ENCODE results near the gene C10orf105. TPM values are rescaled to one million over a fixed set of nuclear protein-coding genes. Genes with fewer than 3 reads are reported as not detected.

C10orf105 gene
- total RNA-seq, 1 experiment from 2014 or later, result 0.17 TPM

DNA sequence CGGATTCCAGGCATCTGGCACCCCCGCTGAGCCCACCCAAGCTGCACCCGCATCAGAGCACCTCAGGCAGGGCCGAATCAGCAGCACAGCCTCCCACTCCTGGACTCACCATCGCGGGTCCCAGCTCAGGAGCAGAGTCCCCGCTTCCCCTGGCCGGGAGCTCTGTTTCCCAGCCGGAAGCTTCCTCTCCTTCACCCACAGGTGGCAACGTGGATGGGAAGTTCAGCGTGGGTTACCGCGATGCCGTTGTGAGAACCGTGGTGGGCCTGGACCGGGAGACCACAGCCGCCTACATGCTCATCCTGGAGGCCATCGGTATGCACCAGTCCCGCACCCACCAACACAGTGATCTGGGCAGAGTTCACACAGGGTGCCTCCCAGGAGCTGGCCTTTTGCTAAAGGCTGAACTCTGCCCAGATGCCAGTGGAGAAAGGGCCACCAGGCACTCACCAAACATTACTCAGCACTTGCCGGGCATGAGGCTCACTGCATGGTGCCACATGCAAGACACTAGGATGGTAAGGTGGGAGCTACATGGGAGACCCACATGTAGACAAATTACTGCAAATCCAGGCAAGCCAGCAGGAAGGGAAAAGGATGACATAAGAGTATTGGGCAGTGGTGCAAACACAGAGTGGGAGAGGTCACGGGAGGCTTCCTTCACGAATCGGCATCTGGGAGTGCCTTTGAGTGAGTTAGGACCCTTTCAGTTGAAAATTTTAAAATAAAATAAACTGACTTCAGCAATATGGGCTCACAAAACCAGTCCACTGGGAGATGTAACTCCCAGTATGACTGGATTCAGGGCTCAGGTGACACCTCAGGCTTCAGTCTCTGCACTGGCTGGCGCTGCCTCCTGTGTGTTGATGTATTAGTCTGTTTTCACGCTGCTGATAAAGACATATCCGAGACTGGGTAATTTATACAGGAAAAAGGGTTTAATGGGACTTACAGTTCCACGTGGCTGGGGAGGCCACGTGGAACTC lies 10.4 kb downstream of the C10orf105 start:
- no peaks in the 10 kb centered on the region for H3K27me3 ChIP-seq (ENCODE audit: control insufficient read depth, insufficient read depth, low read length)
- DNase-seq, result no peak
- no peaks in the 10 kb centered on the region for H3K36me3 ChIP-seq (replicated peaks; ENCODE audit: control insufficient read depth, insufficient read depth, low read length)
- H3K4me3 ChIP-seq (ENCODE audit: insufficient read depth, low read depth, low read length), result no peak overlapping the region

DNA sequence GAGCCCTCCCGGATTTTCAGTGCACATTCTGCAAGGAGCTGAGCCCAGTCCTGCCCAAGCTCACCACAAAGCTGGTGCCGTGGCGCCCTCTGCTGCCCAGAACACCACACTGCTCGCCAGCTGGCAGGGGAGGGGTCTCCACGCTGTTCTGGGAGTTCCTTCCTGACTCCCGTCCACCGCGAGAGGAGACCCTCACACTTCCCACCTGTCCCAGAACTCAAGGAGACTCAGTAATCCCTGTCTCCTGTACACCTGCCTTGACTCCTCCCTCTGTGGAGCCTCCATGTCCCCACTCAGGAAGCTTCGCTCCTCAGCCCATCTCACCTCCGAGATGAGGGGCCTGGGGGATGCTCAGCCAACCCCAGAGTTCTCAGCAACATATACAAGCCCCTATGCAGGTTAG lies 11.3 kb downstream of the C10orf105 start:
- Histone ChIP-seq H3K36me3 (replicated peaks; ENCODE audit: control insufficient read depth, insufficient read depth, low read length) (no peaks in the 10 kb centered on the region), H3K4me3 (ENCODE audit: insufficient read depth, low read depth, low read length) (no peak overlapping the region), H3K27me3 (ENCODE audit: control insufficient read depth, insufficient read depth, low read length) (no peaks in the 10 kb centered on the region)
- peak; percentile 95 for DNase-seq

DNA sequence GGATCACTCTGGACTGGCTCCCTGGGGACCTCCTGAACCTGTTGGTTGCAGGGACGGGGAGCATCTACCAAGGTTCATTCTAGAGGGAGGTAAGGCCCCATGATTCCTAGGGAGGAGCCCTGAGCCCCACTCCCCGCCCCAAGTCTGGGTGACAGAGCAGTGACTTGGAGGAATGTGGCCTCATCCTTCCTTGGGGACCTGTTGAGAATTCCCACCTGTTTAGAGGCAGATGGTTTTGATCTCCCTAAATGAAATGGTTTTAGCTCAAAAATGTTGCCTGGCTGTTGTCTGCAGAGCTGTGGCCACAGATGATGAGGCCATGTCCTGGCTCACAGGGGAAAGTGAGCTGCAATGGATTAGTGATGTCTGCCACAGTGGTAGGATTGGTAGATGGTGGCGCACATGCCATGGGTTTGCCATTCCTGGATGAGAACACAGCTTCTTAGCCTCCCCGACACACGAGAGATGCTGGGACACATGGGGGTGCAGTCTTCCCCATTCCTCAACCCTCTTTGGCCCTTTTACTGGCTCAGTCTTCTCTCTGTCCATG lies 12.3 kb downstream of the C10orf105 start:
- DNase-seq, result no peak
- Histone ChIP-seq H3K27me3 (ENCODE audit: control insufficient read depth, insufficient read depth, low read length) (no peaks in the 10 kb centered on the region), H3K36me3 (replicated peaks; ENCODE audit: control insufficient read depth, insufficient read depth, low read length) (no peaks in the 10 kb centered on the region)

DNA sequence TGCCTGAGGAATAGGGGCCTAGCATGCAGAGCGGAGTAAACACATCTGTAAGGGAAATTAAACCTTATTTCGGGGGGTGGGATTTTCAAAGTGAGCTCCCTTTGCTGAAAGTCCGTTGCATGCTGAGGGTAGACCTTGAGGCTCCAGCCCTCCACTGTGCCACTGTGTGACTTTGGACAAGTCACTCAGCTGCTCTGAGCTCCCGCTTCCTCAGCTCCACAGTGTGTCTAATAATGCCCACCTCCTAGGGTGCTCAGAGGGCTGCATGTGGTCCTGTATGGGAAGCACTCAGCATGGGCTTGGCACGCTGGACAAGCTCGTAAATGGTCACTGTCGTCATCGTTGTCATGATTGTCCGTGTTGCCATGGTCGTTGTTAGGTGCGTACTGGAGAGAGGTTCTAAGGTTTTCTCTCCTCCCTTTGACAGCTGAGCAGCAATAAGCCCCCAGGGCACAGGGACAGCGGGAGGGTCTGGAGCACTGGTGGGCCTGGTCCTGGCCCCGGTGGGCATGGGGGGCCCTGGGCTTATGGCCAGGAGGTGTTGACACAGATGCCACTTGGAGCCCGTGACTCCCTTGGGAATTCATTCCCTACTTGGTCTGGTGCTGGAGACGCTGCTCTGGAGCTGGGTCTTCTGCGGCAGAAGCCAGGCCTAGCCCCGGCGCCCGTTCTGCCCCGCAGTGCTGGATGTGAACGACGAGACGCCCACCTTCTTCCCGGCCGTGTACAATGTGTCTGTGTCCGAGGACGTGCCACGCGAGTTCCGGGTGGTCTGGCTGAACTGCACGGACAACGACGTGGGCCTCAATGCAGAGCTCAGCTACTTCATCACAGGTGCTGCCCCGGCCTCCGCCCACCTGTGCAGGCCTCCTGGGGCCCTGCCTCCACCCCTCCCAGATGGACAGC lies 13.1 kb downstream of the C10orf105 start:
- Histone ChIP-seq H3K27me3 (ENCODE audit: control insufficient read depth, insufficient read depth, low read length) (no peaks in the 10 kb centered on the region), H3K4me3 (ENCODE audit: insufficient read depth, low read depth, low read length) (no peak overlapping the region), H3K36me3 (replicated peaks; ENCODE audit: control insufficient read depth, insufficient read depth, low read length) (no peaks in the 10 kb centered on the region)
- no peak for DNase-seq

More for the DNA sequence above, 12.3 kb downstream of the C10orf105 start:
- H3K4me3 ChIP-seq (ENCODE audit: insufficient read depth, low read depth, low read length), result no peak overlapping the region

DNA sequence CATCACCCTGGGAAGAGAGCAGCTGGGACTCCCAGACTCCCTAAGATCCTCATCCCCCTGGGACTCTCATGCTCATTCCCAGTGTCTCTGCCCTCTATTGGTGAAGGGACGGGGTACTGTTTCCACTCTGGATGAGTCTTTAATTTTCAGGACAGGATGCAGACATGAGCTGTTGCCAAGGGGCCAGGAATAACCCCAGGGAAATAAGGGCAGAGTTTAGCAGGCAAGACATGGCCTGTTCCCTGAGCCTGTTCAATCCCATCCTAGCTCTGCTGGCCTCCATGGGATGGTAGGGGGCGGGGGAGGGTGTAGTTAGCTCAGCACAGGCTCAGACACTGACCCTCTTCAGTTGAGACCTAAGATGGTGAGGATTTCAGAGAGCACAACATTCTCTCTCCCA lies 14.0 kb downstream of the C10orf105 start:
- Histone ChIP-seq H3K36me3 (replicated peaks; ENCODE audit: control insufficient read depth, insufficient read depth, low read length) (no peaks in the 10 kb centered on the region), H3K27me3 (ENCODE audit: control insufficient read depth, insufficient read depth, low read length) (no peaks in the 10 kb centered on the region), H3K4me3 (ENCODE audit: insufficient read depth, low read depth, low read length) (no peak overlapping the region)
- DNase-seq, result no peak

DNA sequence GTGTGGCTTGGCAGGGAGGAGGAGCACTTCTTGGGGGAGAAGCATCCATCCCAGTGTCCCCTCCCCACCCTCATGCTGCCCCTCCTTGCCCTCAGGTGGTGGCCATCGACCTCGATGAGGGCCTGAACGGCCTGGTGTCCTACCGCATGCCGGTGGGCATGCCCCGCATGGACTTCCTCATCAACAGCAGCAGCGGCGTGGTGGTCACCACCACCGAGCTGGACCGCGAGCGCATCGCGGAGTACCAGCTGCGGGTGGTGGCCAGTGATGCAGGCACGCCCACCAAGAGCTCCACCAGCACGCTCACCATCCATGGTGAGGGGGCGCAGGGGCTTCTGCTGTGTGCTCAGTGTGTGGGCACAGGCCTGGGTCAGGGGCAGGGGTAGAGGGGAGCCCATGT lies 14.8 kb downstream of the C10orf105 start:
- H3K27me3 ChIP-seq (ENCODE audit: control insufficient read depth, insufficient read depth, low read length), result no peaks in the 10 kb centered on the region
- H3K36me3 ChIP-seq (replicated peaks; ENCODE audit: control insufficient read depth, insufficient read depth, low read length), result no peaks in the 10 kb centered on the region
- H3K4me3 ChIP-seq (ENCODE audit: insufficient read depth, low read depth, low read length), result no peak overlapping the region
- DNase-seq, result no peak

DNA sequence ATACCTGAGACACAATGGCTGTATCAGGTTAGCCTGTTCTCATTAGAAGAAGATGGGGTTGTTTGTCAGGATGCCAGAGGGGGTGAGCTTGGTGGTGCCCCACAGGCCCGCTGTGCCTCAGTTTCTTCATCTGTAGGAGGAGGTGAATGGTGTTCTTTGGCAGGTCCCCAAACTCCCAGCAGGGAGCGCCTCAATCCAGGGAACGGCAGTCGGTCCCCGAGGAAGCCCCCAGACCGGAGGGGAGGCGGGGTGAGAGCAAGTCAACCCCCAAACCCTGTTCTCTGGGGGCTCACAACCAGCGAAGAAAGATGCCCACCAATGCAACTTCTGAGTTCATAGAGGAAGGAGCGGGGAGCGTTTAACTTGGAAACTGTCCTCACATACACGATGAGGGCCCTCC lies 16.0 kb downstream of the C10orf105 start:
- no peak for DNase-seq
- Histone ChIP-seq H3K27me3 (ENCODE audit: control insufficient read depth, insufficient read depth, low read length) (no peaks in the 10 kb centered on the region), H3K4me3 (ENCODE audit: insufficient read depth, low read depth, low read length) (no peak overlapping the region), H3K36me3 (replicated peaks; ENCODE audit: control insufficient read depth, insufficient read depth, low read length) (no peaks in the 10 kb centered on the region)

DNA sequence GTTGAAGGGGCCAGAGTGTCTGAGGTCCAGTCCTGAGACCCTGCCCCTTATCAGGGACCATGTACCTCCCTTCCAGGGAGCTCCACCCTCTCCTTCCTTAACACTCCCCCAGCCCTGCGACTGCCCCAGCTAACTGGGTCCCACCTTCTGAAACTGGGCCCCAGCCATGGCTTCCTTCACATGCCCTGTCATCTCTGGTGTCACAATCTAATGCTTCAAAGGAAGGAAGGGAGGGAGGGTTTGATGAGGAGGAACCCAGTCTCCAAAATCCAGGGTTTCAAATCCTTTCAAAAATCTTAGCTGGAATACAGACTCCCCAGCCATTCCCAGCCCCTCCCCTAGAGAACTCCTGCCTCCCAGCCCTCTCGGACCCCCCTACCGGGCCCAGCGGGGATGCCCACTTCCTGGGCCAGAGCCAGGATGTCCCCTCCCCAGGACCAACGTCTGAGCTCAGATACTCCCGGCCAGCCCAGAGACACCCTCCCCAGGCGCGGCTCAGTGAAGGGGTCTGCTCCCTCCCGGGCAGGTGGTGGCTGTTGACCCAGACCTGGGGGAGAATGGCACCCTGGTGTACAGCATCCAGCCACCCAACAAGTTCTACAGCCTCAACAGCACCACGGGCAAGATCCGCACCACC lies 18.0 kb downstream of the C10orf105 start:
- DNase-seq, result peak; percentile 64
- Histone ChIP-seq H3K36me3 (replicated peaks; ENCODE audit: control insufficient read depth, insufficient read depth, low read length) (no peaks in the 10 kb centered on the region), H3K27me3 (ENCODE audit: control insufficient read depth, insufficient read depth, low read length) (no peaks in the 10 kb centered on the region), H3K4me3 (ENCODE audit: insufficient read depth, low read depth, low read length) (no peak overlapping the region)

DNA sequence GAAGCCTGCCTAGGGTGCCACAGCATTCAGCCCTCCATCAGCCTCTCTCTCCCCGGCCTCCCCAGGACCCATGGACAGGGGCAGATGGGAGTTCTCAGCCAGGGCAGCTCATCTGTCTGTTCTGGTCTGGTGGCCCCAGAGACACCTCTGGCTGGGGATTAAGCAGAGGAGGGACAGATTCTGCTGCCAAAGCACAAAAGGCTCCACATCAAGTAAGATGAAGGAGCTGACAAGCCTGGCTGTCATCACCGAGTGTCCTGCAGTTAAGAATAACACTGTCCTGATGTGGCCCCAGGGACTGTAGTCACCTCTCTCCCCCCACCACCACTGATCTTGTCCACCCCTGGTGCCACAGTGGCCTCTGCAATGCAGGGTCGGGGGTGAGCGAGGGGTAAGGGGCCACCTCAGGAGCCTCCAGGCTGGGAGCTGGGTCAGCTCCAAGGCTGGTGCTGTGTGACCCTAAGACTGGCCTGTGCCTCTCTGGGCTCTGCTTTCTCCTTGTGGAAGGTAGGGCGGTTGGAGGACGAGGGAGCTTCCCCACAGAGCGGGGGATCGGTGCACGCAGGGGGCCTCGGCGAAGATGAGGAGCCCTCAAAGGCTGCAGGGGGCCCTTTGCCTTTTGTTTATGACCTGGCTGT lies 18.7 kb downstream of the C10orf105 start:
- Histone ChIP-seq H3K36me3 (replicated peaks; ENCODE audit: control insufficient read depth, insufficient read depth, low read length) (no peaks in the 10 kb centered on the region), H3K27me3 (ENCODE audit: control insufficient read depth, insufficient read depth, low read length) (no peaks in the 10 kb centered on the region)
- no peak for DNase-seq

DNA sequence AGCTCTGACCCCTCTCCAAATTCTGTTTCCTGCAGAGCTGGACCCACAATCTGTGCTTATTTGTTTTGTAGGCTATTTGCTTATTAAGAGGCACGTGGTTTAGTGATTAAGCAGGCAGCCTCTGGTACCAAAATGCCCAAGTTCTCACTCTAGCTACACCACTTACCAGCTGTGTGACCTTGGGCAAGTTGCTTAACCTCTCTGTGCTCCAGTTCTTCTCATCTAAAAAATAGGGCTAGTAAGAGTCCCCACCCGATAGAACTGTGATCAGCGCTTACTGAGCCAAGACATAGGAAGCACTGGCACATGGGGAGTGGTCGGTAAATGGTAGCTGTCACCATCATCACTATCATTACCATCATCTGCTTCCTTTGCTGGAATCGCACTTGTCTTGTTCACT lies 20.8 kb downstream of the C10orf105 start:
- Histone ChIP-seq H3K27me3 (ENCODE audit: control insufficient read depth, insufficient read depth, low read length) (no peaks in the 10 kb centered on the region), H3K36me3 (replicated peaks; ENCODE audit: control insufficient read depth, insufficient read depth, low read length) (no peaks in the 10 kb centered on the region), H3K4me3 (ENCODE audit: insufficient read depth, low read depth, low read length) (no peak overlapping the region)
- DNase-seq, result no peak

More for the DNA sequence above, 18.7 kb downstream of the C10orf105 start:
- no peak overlapping the region for H3K4me3 ChIP-seq (ENCODE audit: insufficient read depth, low read depth, low read length)

DNA sequence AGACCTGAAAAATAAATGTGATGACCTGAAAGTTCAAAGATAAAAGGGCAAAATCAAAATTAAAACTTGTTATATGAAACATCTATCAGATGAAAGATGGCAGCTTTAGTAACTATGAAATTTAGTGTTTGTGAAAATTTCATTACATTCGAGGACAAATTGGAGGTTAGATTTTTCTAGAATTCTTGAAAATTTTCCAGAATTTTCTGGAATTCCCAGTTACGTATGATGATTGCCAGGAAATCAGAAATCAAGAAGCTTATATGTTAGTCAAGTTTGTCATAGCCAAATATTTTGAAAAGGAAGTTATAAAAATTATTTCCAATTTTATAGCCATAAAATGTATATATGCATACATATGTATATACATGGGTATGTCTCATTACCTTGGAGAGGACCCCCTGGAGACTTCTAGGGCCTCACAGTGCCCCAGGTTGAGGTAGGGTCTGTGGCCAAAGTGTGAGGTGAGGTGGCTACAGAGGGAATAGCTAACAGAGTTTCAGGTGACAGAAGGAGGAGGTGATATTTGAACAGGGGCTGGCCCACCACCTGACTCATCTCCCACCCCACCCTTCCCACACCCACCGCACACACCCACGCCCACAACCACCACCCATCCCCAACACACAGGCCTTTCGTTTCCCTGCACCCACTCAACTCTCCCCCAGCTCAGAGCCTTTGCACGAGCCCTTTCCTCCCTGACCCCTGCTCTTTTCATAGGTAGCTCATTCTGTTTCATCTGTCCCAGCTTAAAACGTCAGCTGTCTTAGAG lies 21.5 kb downstream of the C10orf105 start:
- Histone ChIP-seq H3K4me3 (ENCODE audit: insufficient read depth, low read depth, low read length) (no peak overlapping the region), H3K27me3 (ENCODE audit: control insufficient read depth, insufficient read depth, low read length) (no peaks in the 10 kb centered on the region), H3K36me3 (replicated peaks; ENCODE audit: control insufficient read depth, insufficient read depth, low read length) (no peaks in the 10 kb centered on the region)
- DNase-seq, result no peak

DNA sequence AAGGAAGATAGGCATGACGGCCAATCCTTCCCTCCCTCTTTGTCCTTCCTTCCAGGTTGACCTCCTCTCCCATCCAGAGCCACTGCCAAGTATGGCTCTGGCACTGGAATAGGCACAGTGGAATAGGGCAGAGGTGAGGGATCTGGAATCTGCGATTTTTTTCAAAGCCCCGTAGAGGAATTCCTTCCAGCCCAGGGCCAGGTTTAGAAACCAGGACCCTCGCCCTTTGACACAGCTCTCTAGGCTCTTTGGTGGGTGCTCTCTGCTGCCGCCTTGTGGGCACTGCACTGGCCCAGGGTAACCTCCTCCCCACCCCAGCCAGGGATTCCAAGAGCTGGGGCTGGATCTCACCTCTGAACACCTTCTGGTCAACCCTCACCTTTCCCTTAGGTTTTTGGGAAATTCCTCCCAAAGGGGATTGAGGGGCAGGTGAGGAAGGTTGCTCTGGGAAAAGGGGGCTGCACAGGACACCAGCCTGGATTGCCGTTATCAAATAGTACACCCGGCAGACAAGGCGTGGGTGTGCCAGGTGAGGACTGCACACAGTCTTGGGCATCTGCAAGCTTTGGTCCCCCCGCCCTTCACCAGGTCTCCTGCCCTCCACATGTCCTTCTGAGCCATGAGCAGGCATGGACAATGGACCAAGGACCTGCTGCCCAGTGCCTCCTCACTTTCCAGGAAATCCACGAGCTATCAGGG lies 22.8 kb downstream of the C10orf105 start:
- Histone ChIP-seq H3K36me3 (replicated peaks; ENCODE audit: control insufficient read depth, insufficient read depth, low read length) (no peaks in the 10 kb centered on the region), H3K27me3 (ENCODE audit: control insufficient read depth, insufficient read depth, low read length) (no peaks in the 10 kb centered on the region), H3K4me3 (ENCODE audit: insufficient read depth, low read depth, low read length) (no peak overlapping the region)
- DNase-seq, result peak; percentile 95
